HG02798 (cell line): ENCODE data around the gene THPO.
A peak's percentile ranks its signal among the peaks of the same experiment; 100 is the strongest.

Experiments used
- ATAC-seq: cut with Tn5 transposase; IDR thresholded peaks from one replicate; pipeline ENCODE4 v1.9.1; 2021; ENCODE audit warnings: mild to moderate bottlenecking; ENCODE audit not compliant: unreplicated experiment, poor library complexity

THPO gene

DNA sequence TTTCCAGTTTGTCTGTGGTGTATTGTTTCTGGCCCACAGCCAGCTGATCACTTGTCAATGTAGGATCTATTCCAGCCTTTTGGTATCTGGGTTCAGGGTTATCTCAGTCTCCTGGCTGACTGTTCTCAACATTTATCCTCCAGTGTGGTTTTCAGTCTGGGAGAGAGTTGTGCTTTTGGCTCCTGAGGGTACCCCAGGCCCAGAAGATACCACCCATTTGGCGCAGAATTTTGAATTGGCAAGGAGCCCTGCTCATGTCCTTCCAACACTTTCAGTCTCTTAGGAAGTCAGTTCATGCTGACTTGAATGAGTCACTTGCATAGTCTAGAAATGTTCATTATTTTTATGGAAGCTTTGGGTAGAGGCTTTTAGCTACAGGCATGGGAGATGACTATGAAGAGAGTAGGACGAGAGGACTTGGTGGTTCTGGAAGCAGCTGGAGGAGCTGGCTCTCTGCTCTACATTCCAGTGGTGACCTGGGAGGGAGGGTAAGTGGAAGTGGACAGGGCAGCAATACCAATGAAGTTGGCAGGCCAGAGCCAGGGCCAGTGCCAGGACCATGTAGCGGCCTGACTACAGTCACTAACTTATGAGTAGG, 9.3 kb downstream of the THPO start:
- ATAC-seq = no peak

DNA sequence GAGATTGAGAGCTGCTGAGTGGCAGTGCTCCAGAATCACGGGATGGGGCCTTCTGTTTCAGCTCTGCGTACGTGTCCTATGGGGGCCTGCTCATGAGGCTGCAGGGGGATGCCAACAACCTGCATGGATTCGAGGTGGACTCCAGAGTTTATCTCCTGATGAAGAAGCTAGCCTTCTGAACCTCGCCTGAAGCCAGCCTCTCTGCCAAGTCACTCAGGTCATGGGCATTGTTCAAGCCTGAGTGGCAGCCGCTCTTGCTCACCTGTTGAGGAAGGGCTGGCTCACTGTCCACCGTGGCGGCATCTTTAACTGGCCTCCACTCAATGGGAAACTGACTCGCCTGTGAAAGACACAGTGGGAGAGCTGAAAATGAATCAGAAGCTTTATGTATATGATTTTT, 9.9 kb downstream of the THPO start:
- ATAC-seq = no peak

GRCh38 chr3:184366619-184367289, 11.3 kb downstream of the THPO start:
- no peak for ATAC-seq

DNA sequence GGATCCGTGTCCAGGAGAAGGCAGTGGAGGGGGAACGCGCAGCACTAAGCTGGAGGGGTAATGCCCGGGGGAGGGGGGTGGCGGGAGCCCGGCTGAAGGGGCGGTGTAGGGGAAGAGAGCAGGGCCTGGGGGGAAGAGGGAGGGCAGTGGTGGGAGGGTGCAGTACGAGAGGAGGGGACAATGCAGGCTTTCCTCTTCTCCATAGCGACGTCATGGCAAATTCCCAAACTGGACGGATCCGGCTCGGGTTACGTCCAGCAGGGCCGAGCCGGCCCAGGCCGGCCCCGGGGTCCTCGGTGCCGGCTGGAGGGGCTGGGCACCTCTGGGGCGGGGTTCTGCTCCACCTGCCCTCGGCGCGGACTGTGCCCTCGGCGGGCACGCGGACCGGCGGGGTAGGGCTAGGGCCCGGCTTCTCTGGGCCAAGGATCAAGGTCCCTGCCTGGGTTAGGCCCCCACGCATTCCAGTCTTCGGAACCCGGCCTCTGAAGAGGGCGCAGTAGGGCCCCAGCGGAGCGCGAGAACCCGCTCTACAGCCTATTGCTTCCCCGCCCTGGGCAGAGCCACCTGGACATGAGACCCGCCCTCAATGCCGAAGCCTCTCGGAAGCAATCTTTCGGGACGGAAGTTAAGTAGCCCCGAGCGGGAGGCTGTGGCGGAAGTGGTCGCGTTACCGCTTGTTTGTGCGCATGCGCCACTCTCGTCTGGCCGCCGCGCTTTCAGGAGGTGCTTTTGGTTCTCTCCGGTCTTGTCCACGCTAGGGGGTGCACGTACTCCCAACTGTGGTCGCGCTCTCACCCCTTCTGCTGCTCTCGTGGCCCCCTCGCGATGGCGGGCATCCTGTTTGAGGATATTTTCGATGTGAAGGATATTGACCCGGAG, 15.1 kb downstream of the THPO start:
- peak; percentile 88 for ATAC-seq

- ATAC-seq = no peak
Measured at GRCh38 chr3:184361932-184362667, 15.9 kb downstream of the THPO start.

DNA sequence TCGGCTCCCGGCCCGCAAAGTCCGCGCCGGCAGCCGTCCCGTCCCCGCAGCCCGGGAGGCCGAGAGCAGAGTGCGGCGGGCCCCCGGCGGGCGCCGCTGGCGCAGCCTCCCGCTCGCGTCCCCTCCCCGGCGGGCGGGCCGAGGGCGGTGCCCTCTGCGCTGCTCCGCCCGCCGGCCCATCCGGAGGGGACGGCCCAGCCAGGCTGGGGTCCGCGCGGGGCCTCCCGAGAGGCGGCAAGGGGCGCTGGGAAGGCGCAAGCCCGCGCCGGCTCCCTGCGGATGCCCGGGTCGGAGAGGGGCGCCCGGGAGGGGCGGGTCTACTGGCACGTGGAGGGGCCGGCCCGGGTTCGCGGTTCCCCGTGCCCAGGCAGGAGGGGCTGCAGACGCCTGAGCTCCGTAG, 16.5 kb downstream of the THPO start, which contains the start of the genes CLCN2 and POLR2H:
Gene CLCN2 (minus strand): TSS at position 74 of the 400 bp plus-strand sequence. CDS start 126 bp downstream, outside the sequence.
Gene POLR2H (plus strand): TSS at position 179 of the 400 bp plus-strand sequence. CDS start 1,783 bp downstream, outside the sequence.
- peak; percentile 48 for ATAC-seq

DNA sequence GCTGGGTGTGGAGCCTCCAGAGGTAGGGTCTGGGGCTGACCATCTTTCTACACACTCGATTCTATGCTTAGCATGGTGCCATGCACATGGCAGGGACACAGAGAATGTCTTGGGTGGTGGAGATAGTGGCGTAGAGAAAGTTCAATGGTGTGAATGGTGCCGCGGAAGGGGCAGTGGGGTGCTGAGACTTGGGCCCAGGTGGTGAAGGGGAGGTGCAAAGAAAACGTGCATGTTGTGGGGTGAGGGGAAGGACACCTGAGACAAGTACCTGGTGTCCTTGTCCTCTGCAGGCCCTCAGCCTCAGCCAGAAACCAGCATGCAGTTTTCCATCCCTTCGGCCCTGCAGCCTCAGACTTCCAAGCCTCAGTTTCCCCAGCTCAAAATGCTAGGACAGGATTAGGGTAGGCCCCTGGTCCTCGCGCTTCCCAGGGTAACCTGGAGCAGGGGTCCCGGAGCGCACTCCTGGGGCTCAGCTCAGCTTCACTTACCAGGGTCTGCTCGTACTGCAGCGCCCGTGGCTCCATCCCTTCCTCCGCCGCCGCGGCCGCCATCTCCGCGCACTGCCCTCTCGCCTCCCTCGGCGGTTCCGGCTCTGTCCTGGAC, 17.0 kb downstream of the THPO start:
- peak; percentile 4 for ATAC-seq

GRCh38 chr3:184360070-184360928, 17.7 kb downstream of the THPO start:
- ATAC-seq = no peak

GRCh38 chr3:184359610-184360009, 18.4 kb downstream of the THPO start:
- no peak for ATAC-seq

- ATAC-seq = no peak
Measured at GRCh38 chr3:184358921-184359350, 19.1 kb downstream of the THPO start.

- ATAC-seq = no peak
Measured at GRCh38 chr3:184358124-184358767, 19.8 kb downstream of the THPO start.

DNA sequence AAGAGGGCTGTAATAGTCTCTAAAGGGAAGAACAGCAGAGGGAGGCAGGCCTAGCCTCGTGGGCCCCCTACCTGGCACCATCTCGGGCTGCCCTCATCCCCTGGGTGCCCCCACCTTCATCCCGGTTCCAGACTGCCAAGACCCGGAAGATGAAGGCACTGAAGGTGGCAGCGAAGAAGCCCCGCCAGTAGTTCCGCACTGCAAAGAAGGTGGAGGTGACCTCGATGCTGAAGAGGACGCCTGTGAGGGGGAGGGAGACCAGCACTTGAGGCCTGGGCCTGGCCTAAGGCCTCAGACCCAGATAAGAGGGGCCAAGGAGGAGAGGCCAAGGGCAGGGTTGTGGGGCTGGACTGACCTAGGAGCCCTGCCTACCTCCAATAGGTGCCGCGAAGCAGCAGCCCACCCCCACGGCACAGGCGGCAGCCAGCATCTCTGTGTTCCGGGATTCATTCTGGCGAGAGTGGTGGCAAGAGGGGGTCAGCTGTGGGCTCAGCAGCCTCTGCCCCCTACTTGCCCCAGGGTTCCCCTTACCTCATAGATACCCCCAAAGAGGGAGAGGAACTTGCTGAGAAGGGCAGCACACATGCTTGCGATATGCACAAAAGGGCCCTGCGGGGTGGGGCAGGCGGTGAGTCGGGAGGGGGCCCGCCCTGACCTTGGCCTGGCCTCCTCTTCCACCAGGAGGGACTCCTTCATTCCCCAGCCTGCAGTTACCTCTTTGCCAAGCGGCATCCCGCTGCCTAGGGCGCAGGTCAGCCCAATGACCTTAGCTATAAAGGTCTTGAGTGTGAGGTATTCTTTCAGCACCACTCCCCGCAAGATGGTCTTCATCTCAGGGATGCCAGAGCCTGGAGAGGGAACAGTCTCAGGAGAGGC, 20.5 kb downstream of the THPO start:
- ATAC-seq = no peak

DNA sequence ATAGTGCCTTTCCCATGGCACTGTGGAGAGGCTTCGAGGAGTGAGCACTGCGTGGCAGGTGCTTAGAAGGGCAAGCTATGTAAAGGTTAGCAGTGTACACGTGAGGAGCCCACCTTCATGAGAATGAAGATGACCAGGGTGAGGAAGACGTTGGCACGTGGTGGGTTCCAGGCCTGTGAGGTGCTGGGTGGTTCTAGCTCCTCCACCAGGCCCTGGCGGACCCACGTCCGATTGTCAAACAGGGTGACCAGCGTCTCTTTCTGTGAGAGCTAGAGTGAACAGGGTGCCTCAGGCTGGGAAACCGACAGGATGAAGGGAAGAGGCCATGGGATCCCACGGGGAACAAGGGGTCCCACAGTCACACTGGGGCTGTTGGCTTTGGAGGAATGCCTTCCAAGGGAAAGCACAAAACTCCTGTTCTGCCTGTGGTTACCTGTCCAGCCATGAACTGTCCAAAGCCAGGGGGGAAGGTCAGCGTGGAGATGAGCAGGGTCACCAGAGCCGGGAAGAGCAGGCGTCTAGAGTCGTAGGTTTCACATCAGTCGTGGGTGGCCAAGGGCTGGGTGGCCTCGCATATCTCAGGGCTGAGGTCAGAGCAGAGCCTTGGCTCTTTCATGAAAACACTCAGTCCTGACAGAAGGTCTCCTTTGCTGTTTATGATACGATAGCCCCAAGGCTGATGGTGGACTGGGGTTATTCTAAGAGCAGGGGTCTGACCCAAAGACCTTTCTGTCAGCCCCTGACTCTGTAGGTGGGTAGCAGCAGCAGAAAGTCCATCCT, 22.6 kb downstream of the THPO start:
- no peak for ATAC-seq

DNA sequence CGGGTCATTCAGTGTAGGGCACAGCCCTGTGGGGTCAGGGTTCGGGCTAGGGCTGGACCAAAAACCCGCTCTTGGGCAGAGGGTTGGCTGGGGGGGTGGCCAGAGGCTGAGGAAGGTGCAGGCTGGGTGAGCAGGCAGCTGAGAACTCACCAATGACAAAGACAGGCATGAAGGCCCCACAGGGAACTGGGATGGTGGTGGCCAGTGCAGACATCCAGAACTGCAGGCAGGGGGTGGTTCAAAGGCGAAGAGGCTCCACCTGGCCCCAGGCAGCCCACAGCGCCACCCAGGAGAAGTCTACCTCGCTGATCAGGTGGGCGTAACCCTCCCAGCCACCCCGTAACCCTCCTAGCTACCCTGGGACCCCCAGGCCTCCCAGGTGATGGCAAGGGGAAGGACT, 23.3 kb downstream of the THPO start:
- no peak for ATAC-seq

DNA sequence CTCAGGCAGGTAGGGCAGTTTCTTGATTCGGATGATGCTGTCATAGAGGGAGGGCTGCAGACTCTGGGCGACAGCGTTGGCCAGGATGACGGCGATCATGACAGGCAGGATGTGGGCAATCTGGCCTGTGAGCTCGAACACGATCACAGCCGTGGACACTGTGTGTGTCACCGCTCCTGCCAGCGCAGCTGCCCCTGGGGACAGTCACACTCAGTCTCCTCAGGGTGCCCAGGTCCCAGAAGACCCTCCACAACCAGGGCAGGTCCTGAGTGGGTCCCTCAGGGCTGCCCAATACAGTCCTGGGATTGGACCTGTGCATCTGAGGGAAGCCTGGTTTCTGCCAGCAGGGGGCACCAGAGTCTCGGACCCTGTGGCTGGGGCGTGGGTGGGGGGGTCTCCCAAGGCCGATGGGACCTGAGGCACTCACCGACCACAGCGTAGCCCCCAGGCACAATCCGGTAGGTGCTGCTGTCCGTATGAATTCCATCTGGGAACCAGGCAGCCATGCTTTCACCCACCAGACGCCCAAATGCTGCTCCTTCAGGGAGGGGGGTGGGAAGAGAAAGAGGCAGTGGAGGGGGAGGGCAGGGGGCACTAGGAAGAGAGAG, 23.8 kb downstream of the THPO start:
- ATAC-seq = no peak

- no peak for ATAC-seq
Measured at GRCh38 chr3:184353546-184353941, 24.5 kb downstream of the THPO start.
